H1 (cell line): ENCODE data around the gene SCG5. TPM values are rescaled to one million over a fixed set of nuclear protein-coding genes. Genes with fewer than 3 reads are reported as not detected.
"Not testable (repeated sequence)": the region's sequence is repeated elsewhere in the genome, so short reads cannot be mapped to it uniquely, and the experiment has no call there.

Experiments used
- CTCF ChIA-PET: fragments of 300-600 bp; sonication (Branson Sonifier 250); formaldehyde crosslinking; loops from one replicate; lab custom pipeline; 2021; ENCODE audit not compliant: partially characterized antibody; lab: Charles Lee
- POLR2A ChIA-PET: fragments of 300-600 bp; sonication (Branson Sonifier 250); formaldehyde crosslinking; loops from one replicate; lab custom pipeline; 2021; ENCODE audit warnings: inconsistent platforms; ENCODE audit not compliant: partially characterized antibody; lab: Charles Lee
- DNase-seq, 2 experiments: peaks; one replicate each; pipeline versions ENCODE4 v3.0.0 to v3.0.0-alpha.2; 2010 to 2022; ENCODE audit warnings: low spot score in 2 of 2, low read depth in 1 of 2, mixed read lengths in 1 of 2
- FAIRE-seq: peaks from 2 replicates; lab custom pipeline; 2011; peaks lifted over from hg19 to GRCh38; lab: Jason Lieb, UNC
- H2AFZ ChIP-seq: 2 replicates; pipeline ENCODE4 v1.8.1; 2012; ENCODE audit warnings: low read length, inconsistent platforms
- H2AK5ac ChIP-seq: 2 replicates; pipeline ENCODE4 v1.6.1; 2013; ENCODE audit warnings: low read depth, low read length
- H2BK120ac ChIP-seq: replicated peaks from 2 replicates; pipeline ENCODE3; 2013; ENCODE audit warnings: low read depth, low read length, inconsistent platforms
- H2BK12ac ChIP-seq: 2 replicates; pipeline ENCODE4 v1.6.1; 2013; ENCODE audit warnings: low read depth, low read length
- H2BK15ac ChIP-seq: 2 replicates; pipeline ENCODE4 v1.6.1; 2013; ENCODE audit warnings: low read length
- H2BK20ac ChIP-seq: 2 replicates; pipeline ENCODE4 v1.6.1; 2013; ENCODE audit warnings: low read length
- H2BK5ac ChIP-seq: 2 replicates; pipeline ENCODE4 v1.6.1; 2013; ENCODE audit warnings: low read depth, low read length
- H3K14ac ChIP-seq: 2 replicates; pipeline ENCODE4 v1.6.1; 2013; ENCODE audit warnings: inconsistent platforms; ENCODE audit not compliant: insufficient read length
- H3K18ac ChIP-seq: 2 replicates; pipeline ENCODE4 v1.6.1; 2013; ENCODE audit warnings: low read length; ENCODE audit errors: extremely low read depth
- H3K23ac ChIP-seq: 2 replicates; pipeline ENCODE4 v1.6.1; 2013; ENCODE audit warnings: inconsistent platforms; ENCODE audit not compliant: insufficient read length
- H3K23me2 ChIP-seq: 2 replicates; pipeline ENCODE4 v1.6.1; 2013; ENCODE audit warnings: low read depth, low read length
- H3K27ac ChIP-seq: 2 replicates; pipeline ENCODE4 v1.6.1; 2011; ENCODE audit warnings: low read depth, low read length, inconsistent platforms
- H3K27me3 ChIP-seq, 4 experiments: replicated peaks in 1 of 4; 1 replicate in 1 of 4; 2 replicates in 3 of 4; pipeline versions ENCODE4 v1.6.1 to v1.8.1; 2011 to 2013; ENCODE audit warnings: low read length in 3 of 4, mild to moderate bottlenecking in 3 of 4, inconsistent platforms in 2 of 4, mixed read lengths in 2 of 4, moderate library complexity in 1 of 4; ENCODE audit not compliant: control insufficient read depth in 3 of 4, insufficient read depth in 3 of 4; ENCODE audit errors: extremely low read depth in 1 of 4
- H3K36me3 ChIP-seq, 4 experiments: 2 replicates each; pipeline versions ENCODE4 v1.6.1 to v1.8.1; 2011 to 2013; ENCODE audit warnings: mild to moderate bottlenecking in 4 of 4, low read length in 3 of 4, moderate library complexity in 2 of 4, control low read depth in 1 of 4, inconsistent platforms in 1 of 4; ENCODE audit not compliant: insufficient read depth in 4 of 4, control insufficient read depth in 2 of 4
- H3K4ac ChIP-seq: replicated peaks from 2 replicates; pipeline ENCODE3; 2013; ENCODE audit warnings: low read length, low read depth, mixed read lengths, inconsistent platforms; ENCODE audit not compliant: insufficient read length
- H3K4me1 ChIP-seq, 4 experiments: replicated peaks in 1 of 4; 1 replicate in 1 of 4; 2 replicates in 3 of 4; pipeline versions ENCODE4 v1.6.1 to v1.8.1; 2011 to 2013; ENCODE audit warnings: low read length in 3 of 4, inconsistent platforms in 2 of 4, mixed read lengths in 1 of 4; ENCODE audit not compliant: insufficient read depth in 4 of 4, control insufficient read depth in 3 of 4
- H3K4me2 ChIP-seq, 2 experiments: 2 replicates each; pipeline versions ENCODE4 v1.6.1 to v1.8.1; 2011 to 2013; ENCODE audit warnings: low read depth in 2 of 2, low read length in 2 of 2, control low read depth in 1 of 2, inconsistent platforms in 1 of 2, mild to moderate bottlenecking in 1 of 2; ENCODE audit not compliant: insufficient read depth in 1 of 2
- H3K4me3 ChIP-seq, 4 experiments: fragments of 200-600, 300-600 bp in 1 of 4; sonication (generic), shearing (Covaris generic), sonication (Bioruptor Twin) in 1 of 4; 2 replicates each; pipeline versions ENCODE4 v1.5.1 to v1.8.1; 2011 to 2016; ENCODE audit warnings: low read length in 4 of 4, low read depth in 3 of 4, control low read depth in 2 of 4, inconsistent platforms in 2 of 4, mild to moderate bottlenecking in 2 of 4, mixed read lengths in 1 of 4, moderate library complexity in 1 of 4; ENCODE audit not compliant: insufficient read depth in 2 of 4; ENCODE audit errors: extremely low read depth in 1 of 4
- H3K56ac ChIP-seq: replicated peaks from 2 replicates; pipeline ENCODE3; 2013; ENCODE audit warnings: low read depth, mild to moderate bottlenecking, mixed read lengths, low read length, inconsistent platforms; ENCODE audit not compliant: insufficient read length
- H3K79me1 ChIP-seq: 2 replicates; pipeline ENCODE4 v1.6.1; 2013; ENCODE audit warnings: low read depth, low read length, control low read depth
- H3K79me2 ChIP-seq, 2 experiments: 2 replicates each; pipeline versions ENCODE4 v1.6.1 to v1.8.1; 2012 to 2013; ENCODE audit warnings: low read length in 2 of 2, mild to moderate bottlenecking in 2 of 2, inconsistent platforms in 1 of 2; ENCODE audit not compliant: insufficient read depth in 2 of 2, control insufficient read depth in 1 of 2
- H3K9ac ChIP-seq, 4 experiments: replicated peaks in 1 of 4; 1 replicate in 1 of 4; 2 replicates in 3 of 4; pipeline versions ENCODE4 v1.6.1 to v1.8.1; 2011 to 2013; ENCODE audit warnings: low read depth in 3 of 4, low read length in 3 of 4, control low read depth in 2 of 4, mild to moderate bottlenecking in 2 of 4, moderate library complexity in 2 of 4, inconsistent platforms in 1 of 4; ENCODE audit errors: extremely low read depth in 1 of 4
- H3K9me3 ChIP-seq, 2 experiments: 2 replicates each; pipeline versions ENCODE4 v1.6.1 to v1.8.1; 2012 to 2013; ENCODE audit warnings: mild to moderate bottlenecking in 2 of 2, moderate library complexity in 2 of 2, control low read depth in 1 of 2, inconsistent platforms in 1 of 2, low read depth in 1 of 2, low read length in 1 of 2, mixed read lengths in 1 of 2; ENCODE audit not compliant: insufficient read depth in 2 of 2
- H4K20me1 ChIP-seq, 2 experiments: replicated peaks in 1 of 2; 2 replicates each; pipeline versions ENCODE3 to v1.8.1; 2011 to 2013; ENCODE audit warnings: inconsistent platforms in 2 of 2, low read length in 2 of 2, mild to moderate bottlenecking in 1 of 2; ENCODE audit not compliant: insufficient read depth in 2 of 2, control insufficient read depth in 1 of 2
- H4K5ac ChIP-seq: 2 replicates; pipeline ENCODE4 v1.6.1; 2013; ENCODE audit warnings: low read length, low read depth, mixed read lengths, inconsistent platforms; ENCODE audit not compliant: insufficient read length
- H4K8ac ChIP-seq: 2 replicates; pipeline ENCODE4 v1.8.0; 2013; ENCODE audit warnings: mild to moderate bottlenecking, moderate library complexity, low read length, inconsistent platforms; ENCODE audit not compliant: insufficient read depth; ENCODE audit errors: extremely low read depth
- H4K91ac ChIP-seq: replicated peaks from 2 replicates; pipeline ENCODE3; 2013; ENCODE audit warnings: low read length, mixed read lengths, inconsistent platforms; ENCODE audit not compliant: insufficient read length
- ASH2L ChIP-seq: fragments of 200-600, 300-600 bp; sonication (generic); IDR thresholded peaks from one replicate; pipeline ENCODE4 v1.7.1; 2017; ENCODE audit warnings: low read length
- ATF2 ChIP-seq: IDR thresholded peaks from 2 replicates; pipeline ENCODE4 v1.6.1; 2012; ENCODE audit warnings: low read length, inconsistent platforms
- CBX5 ChIP-seq: fragments of 300-800, 300-1000 bp; sonication (generic); IDR thresholded peaks from 2 replicates; pipeline ENCODE4 v1.7.1; 2016; ENCODE audit warnings: antibody characterized with exemption, low read length, low read depth
- NANOG ChIP-seq: IDR thresholded peaks from 2 replicates; pipeline ENCODE4 v1.6.1; 2011; ENCODE audit warnings: low read length, low read depth, mild to moderate bottlenecking, inconsistent platforms; ENCODE audit not compliant: insufficient read depth, poor library complexity, severe bottlenecking
- TCF12 ChIP-seq: IDR thresholded peaks from 2 replicates; pipeline ENCODE4 v1.6.1; 2011; ENCODE audit warnings: low read depth, mild to moderate bottlenecking, low read length
- WGBS, 2 experiments: shearing (Covaris generic) in 1 of 2; methylation state at CpG; one replicate each; pipeline versions ENCODE4 v1.1.6 to v1.1.7; 2013 to 2015; ENCODE audit warnings: low lambda C conversion rate in 2 of 2, mixed read lengths in 2 of 2, inconsistent platforms in 1 of 2, low coverage in 1 of 2, missing lambda C conversion rate in 1 of 2; ENCODE audit not compliant: insufficient replicate concordance in 2 of 2, insufficient coverage in 1 of 2, insufficient read length in 1 of 2; ENCODE audit errors: extremely low coverage in 1 of 2, missing lambda C conversion rate in 1 of 2; 5-methylcytosine and 5-hydroxymethylcytosine counted together
- polyA plus RNA-seq, 7 experiments: library from polyadenylated mRNA; depleted of rRNA in 3 of 7; stranded (reverse) in 5 of 7; unstranded in 2 of 7; fragments of >200 nt in 5 of 7; fragments of 200-250 nt in 2 of 7; gene quantifications; 1 replicate in 5 of 7; 2 replicates in 1 of 7; 4 replicates in 1 of 7; pipeline versions ENCODE4 v1.2.1 to v1.2.3, GENCODE V29; 2011 to 2013; ENCODE audit warnings: missing spikeins in 2 of 7, mixed read lengths in 2 of 7
- total RNA-seq: library from RNA; stranded (reverse); fragmentation: NEBNext Ultra II Directional; extraction: Animal tissue kit (Norgen Biotek cat#: 25700); gene quantifications from 2 replicates; pipeline ENCODE4 v1.2.1, GENCODE V29; 2021

The SCG5 gene
- total and polyA plus RNA-seq, 2 of the 8 experiments (the other 6 are each of a cell fraction or from before 2014, with no cell fraction given): 18.7 to 19.9 TPM

- no peak for TF ChIP-seq ATF2
- TF ChIP-seq TCF12: peak; percentile 89
- TF ChIP-seq NANOG: no peak
- TF ChIP-seq ASH2L: peak; percentile 72
- no peak for TF ChIP-seq CBX5
- TF ChIP-seq, all 59 proteins: peak for 15
These were observed at the start of gene SCG5 (continued) for GRCh38 chr15:32641517-32642059.

GRCh38 chr15:32593151-32593550 lies 48.4 kb upstream of the SCG5 start, which contains the start of gene GOLGA8N:
Gene GOLGA8N, plus strand, starts transcription at chr15:32593456.
- WGBS, 2 experiments: 82% methylated on average over 1 of the region's 8 CpGs; no CpG with 5 or more reads in 1 of the 2 experiments
- H3K27me3 ChIP-seq, H3K79me2 ChIP-seq, H4K20me1 ChIP-seq, H3K23ac ChIP-seq, H3K27ac ChIP-seq, H2BK5ac ChIP-seq, H3K4me2 ChIP-seq, POLR2A ChIA-PET, H2AFZ ChIP-seq, H3K79me1 ChIP-seq, H3K4me3 ChIP-seq, H3K4ac ChIP-seq, H3K4me1 ChIP-seq, H2BK12ac ChIP-seq, H4K5ac ChIP-seq, H3K23me2 ChIP-seq, H2BK20ac ChIP-seq, DNase-seq, H3K14ac ChIP-seq, H3K36me3 ChIP-seq, H4K8ac ChIP-seq, H3K18ac ChIP-seq, H2BK15ac ChIP-seq, H2AK5ac ChIP-seq, FAIRE-seq, CTCF ChIA-PET, H3K56ac ChIP-seq, H2BK120ac ChIP-seq, H4K91ac ChIP-seq, H3K9me3 ChIP-seq, H3K9ac ChIP-seq: not testable (repeated sequence)
